SK-N-SH (cell line): ENCODE data around the gene FBXL5. TPM values are rescaled to one million over a fixed set of nuclear protein-coding genes. Genes with fewer than 3 reads are reported as not detected.

ENCODE experiments used
- CTCF ChIA-PET: fragments of 300-600, 350-600 bp; formaldehyde crosslinking; extraction: SDS; loops from one replicate; lab custom pipeline; 2021; lab: Yijun Ruan, JAX
- POLR2A ChIA-PET: fragments of 350-600 bp; sonication (Branson Sonifier 250); formaldehyde crosslinking; extraction: SDS; loops from one replicate; lab custom pipeline; 2020; ENCODE audit warnings: antibody characterized with exemption, inconsistent platforms; lab: Yijun Ruan, JAX
- DNase-seq: peaks from one replicate; pipeline ENCODE4 v3.0.0; 2012
- H2AFZ ChIP-seq: fragments of 200-600 bp; sonication (generic); 2 replicates; pipeline ENCODE4 v1.8.1; 2016; ENCODE audit warnings: antibody characterized with exemption, mild to moderate bottlenecking, low read depth
- H3F3A ChIP-seq: fragments of 200-600 bp; sonication (generic); replicated peaks from 2 replicates; pipeline ENCODE3; 2016; ENCODE audit warnings: antibody characterized with exemption, mild to moderate bottlenecking; ENCODE audit not compliant: insufficient read depth
- H3K27ac ChIP-seq, 2 experiments: fragments of 200-500 bp in 1 of 2; fragments of 200-600 bp in 1 of 2; sonication (Bioruptor generic) in 1 of 2; sonication (generic), shearing (Covaris generic) in 1 of 2; 2 replicates each; pipeline versions ENCODE4 v1.5.1 to v1.6.1; 2014 to 2016; ENCODE audit warnings: low read depth in 2 of 2, inconsistent platforms in 1 of 2, low read length in 1 of 2, mild to moderate bottlenecking in 1 of 2, mixed read lengths in 1 of 2
- H3K27me3 ChIP-seq: fragments of 200-600 bp; sonication (generic), shearing (Covaris generic); 2 replicates; pipeline ENCODE4 v1.6.1; 2016; ENCODE audit warnings: mixed run types; ENCODE audit not compliant: insufficient read depth
- H3K36me3 ChIP-seq, 2 experiments: fragments of 200-500 bp in 1 of 2; fragments of 200-600 bp in 1 of 2; sonication (Bioruptor generic) in 1 of 2; sonication (generic) in 1 of 2; replicated peaks in 1 of 2; 2 replicates each; pipeline versions ENCODE3 to v1.5.1; 2014 to 2016; ENCODE audit warnings: low read length in 1 of 2, mild to moderate bottlenecking in 1 of 2; ENCODE audit not compliant: insufficient read depth in 2 of 2, control insufficient read depth in 1 of 2
- H3K4me1 ChIP-seq, 2 experiments: fragments of 200-500 bp in 1 of 2; fragments of 200-600 bp in 1 of 2; sonication (Bioruptor generic) in 1 of 2; sonication (generic), shearing (Covaris generic) in 1 of 2; 2 replicates each; pipeline versions ENCODE4 v1.5.1 to v1.6.1; 2014 to 2016; ENCODE audit warnings: low read depth in 1 of 2, low read length in 1 of 2, mixed run types in 1 of 2; ENCODE audit not compliant: insufficient read depth in 2 of 2, control insufficient read depth in 1 of 2
- H3K4me2 ChIP-seq: fragments of 200-600 bp; sonication (generic), shearing (Covaris generic); 2 replicates; pipeline ENCODE4 v1.6.1; 2017; ENCODE audit warnings: mixed run types
- H3K4me3 ChIP-seq, 2 experiments: fragments of 200-500 bp in 1 of 2; fragments of 200-600 bp in 1 of 2; sonication (Bioruptor generic) in 1 of 2; sonication (generic), shearing (Covaris generic) in 1 of 2; 2 replicates each; pipeline versions ENCODE4 v1.5.1 to v1.8.1; 2014 to 2016; ENCODE audit warnings: low read depth in 2 of 2, inconsistent platforms in 1 of 2, low read length in 1 of 2, mild to moderate bottlenecking in 1 of 2, mixed read lengths in 1 of 2, moderate library complexity in 1 of 2
- H3K79me2 ChIP-seq: fragments of 200-600 bp; sonication (generic); 2 replicates; pipeline ENCODE4 v1.8.1; 2017; ENCODE audit warnings: mild to moderate bottlenecking; ENCODE audit not compliant: insufficient read depth
- H3K9ac ChIP-seq: fragments of 200-600 bp; sonication (generic); 2 replicates; pipeline ENCODE4 v1.6.1; 2017; ENCODE audit warnings: mixed run types
- H3K9me2 ChIP-seq: fragments of 200-600 bp; sonication (generic); 2 replicates; pipeline ENCODE4 v1.6.1; 2017; ENCODE audit warnings: mixed run types
- H3K9me3 ChIP-seq: fragments of 200-600 bp; sonication (generic); 2 replicates; pipeline ENCODE4 v1.6.1; 2017; ENCODE audit warnings: mixed run types, mild to moderate bottlenecking, moderate library complexity
- H4K20me1 ChIP-seq: fragments of 200-600 bp; sonication (generic); 2 replicates; pipeline ENCODE4 v1.6.1; 2017; ENCODE audit warnings: mild to moderate bottlenecking, mixed run types; ENCODE audit not compliant: insufficient read depth
- CHD2 ChIP-seq: fragments of 150-350 bp; IDR thresholded peaks from 2 replicates; pipeline ENCODE4 v1.6.1; 2018; ENCODE audit warnings: low read length; ENCODE audit not compliant: partially characterized antibody
- EZH2phosphoT487 ChIP-seq: fragments of 200-600 bp; sonication (generic); IDR thresholded peaks from 2 replicates; pipeline ENCODE4 v1.6.1; 2017; ENCODE audit warnings: low read depth, mixed run types, mild to moderate bottlenecking, antibody characterized with exemption, moderate library complexity, borderline replicate concordance
- FOXM1 ChIP-seq: IDR thresholded peaks from 2 replicates; pipeline ENCODE4 v1.4.0; 2012; ENCODE audit warnings: low read depth, mild to moderate bottlenecking
- GATA2 ChIP-seq: sonication (generic); formaldehyde crosslinking; IDR thresholded peaks from 2 replicates; pipeline ENCODE4 v1.5.0; 2020; ENCODE audit warnings: mild to moderate bottlenecking, missing genetic modification reagents
- MEF2A ChIP-seq: IDR thresholded peaks from 2 replicates; pipeline ENCODE4 v1.4.0; 2012; ENCODE audit warnings: low read depth, borderline replicate concordance
- MXI1 ChIP-seq: IDR thresholded peaks from 2 replicates; pipeline ENCODE4 v1.6.1; 2012; ENCODE audit warnings: mild to moderate bottlenecking, low read depth, low read length, improper control_type of control experiment
- NFIC ChIP-seq: IDR thresholded peaks from 2 replicates; pipeline ENCODE4 v1.4.0; 2012; ENCODE audit warnings: borderline replicate concordance
- POLR2AphosphoS5 ChIP-seq: IDR thresholded peaks from 2 replicates; pipeline ENCODE4 v1.6.1; 2012; ENCODE audit warnings: low read depth, low read length
- RAD21 ChIP-seq: IDR thresholded peaks from 2 replicates; pipeline ENCODE4 v1.6.1; 2012; ENCODE audit warnings: mild to moderate bottlenecking, low read length
- RCOR1 ChIP-seq: fragments of 150-350 bp; IDR thresholded peaks from 2 replicates; pipeline ENCODE4 v1.6.1; 2017; ENCODE audit warnings: antibody characterized with exemption, low read length
- RFX5 ChIP-seq: IDR thresholded peaks from 2 replicates; pipeline ENCODE4 v1.6.1; 2012; ENCODE audit warnings: mild to moderate bottlenecking, improper control_type of control experiment, low read length
- TAF1 ChIP-seq: IDR thresholded peaks from 2 replicates; pipeline ENCODE4 v1.6.1; 2012; ENCODE audit warnings: low read depth, mild to moderate bottlenecking, low read length, moderate library complexity, borderline replicate concordance
- TCF12 ChIP-seq: IDR thresholded peaks from 2 replicates; pipeline ENCODE4 v1.4.0; 2012
- TEAD4 ChIP-seq: IDR thresholded peaks from 2 replicates; pipeline ENCODE4 v1.4.0; 2012; ENCODE audit warnings: mild to moderate bottlenecking, borderline replicate concordance; ENCODE audit not compliant: insufficient read depth
- USF1 ChIP-seq: IDR thresholded peaks from 2 replicates; pipeline ENCODE4 v1.4.0; 2012; ENCODE audit warnings: low read depth, borderline replicate concordance
- YY1 ChIP-seq: IDR thresholded peaks from 2 replicates; pipeline ENCODE4 v1.4.0; 2012; ENCODE audit warnings: low read depth, mild to moderate bottlenecking
- ZBTB33 ChIP-seq: IDR thresholded peaks from 2 replicates; pipeline ENCODE4 v1.4.0; 2012; ENCODE audit warnings: low read depth, borderline replicate concordance
- WGBS: methylation state at CpG from one replicate; pipeline ENCODE4 v1.1.6; 2017; ENCODE audit warnings: low lambda C conversion rate; 5-methylcytosine and 5-hydroxymethylcytosine counted together
- polyA plus RNA-seq, 3 experiments: library from polyadenylated mRNA; depleted of rRNA; stranded (reverse); fragments of >200 nt; gene quantifications; 2 replicates each; pipeline ENCODE4 v1.2.3, GENCODE V29; 2012
- TF ChIP-seq, protein P1 (sequence below): IDR thresholded peaks from 2 replicates; pipeline ENCODE4 v1.4.0; 2012; ENCODE audit warnings: low read depth
- TF ChIP-seq, protein P2 (sequence below): IDR thresholded peaks from 2 replicates; pipeline ENCODE4; 2012
- TF ChIP-seq, protein P3 (sequence below): fragments of 200-600 bp; sonication (generic); IDR thresholded peaks from 2 replicates; pipeline ENCODE4 v1.6.1; 2017; ENCODE audit warnings: antibody characterized with exemption, mild to moderate bottlenecking, moderate library complexity

Gene FBXL5
- polyA plus RNA-seq, 1 of the 3 experiments (the other 2 are of a cell fraction) = 13.5 TPM

DNA sequence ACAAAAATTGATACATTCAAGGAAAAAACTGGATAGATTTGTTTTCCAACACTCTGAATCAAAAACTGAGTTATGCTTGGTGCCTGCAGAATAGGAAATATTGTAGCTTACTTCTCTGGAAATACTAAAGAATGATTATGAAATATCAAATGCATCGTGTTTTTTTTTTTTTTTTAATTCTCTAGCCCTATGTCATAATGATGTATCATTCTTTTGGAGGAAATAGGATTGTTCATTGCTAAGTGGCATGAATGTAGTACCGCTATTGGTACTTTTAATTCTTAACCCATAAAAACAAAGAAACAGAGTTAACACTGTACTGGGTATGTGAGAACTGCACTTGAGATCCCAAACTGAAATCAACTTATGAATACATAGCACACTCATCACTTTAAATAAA is 18.9 kb upstream of the FBXL5 start:
- no peak overlapping the region for H3K27ac ChIP-seq
- no peaks in the 10 kb centered on the region for H3K9me2 ChIP-seq
- DNase-seq = no peak
- TF ChIP-seq MEF2A (no peak), RCOR1 (no peak), TEAD4 (no peak), TAF1 (no peak), TCF12 (no peak), ZBTB33 (no peak), RAD21 (no peak), NFIC (no peak), CHD2 (no peak)
- no peaks in the 10 kb centered on the region; the same call in 1 of the 2 replicates for H4K20me1 ChIP-seq
- H3K9me3 ChIP-seq = no peaks in the 10 kb centered on the region
- peaks cover 0 to 10% of the 10 kb centered on the region in 2 experiments for H3K36me3 ChIP-seq
- CTCF ChIA-PET = interaction anchor here (1.2 kb wide), 1 partner anchor 11 kb away, joined by 3 read pairs; no protein-coding TSS in a partner anchor
- no peak overlapping the region for H2AFZ ChIP-seq
- H3K4me3 ChIP-seq = no peak overlapping the region
- H3K4me1 ChIP-seq = peaks cover 7 to 17% of the 10 kb centered on the region in 2 experiments
- H3K27me3 ChIP-seq = no peaks in the 10 kb centered on the region
- H3K79me2 ChIP-seq = peaks cover 98% of the 10 kb centered on the region
- no peak overlapping the region for H3K9ac ChIP-seq
- POLR2A ChIA-PET = no interaction called here
- no peak overlapping the region for H3K4me2 ChIP-seq
- peaks cover 10% of the 10 kb centered on the region for H3F3A ChIP-seq
- 92% methylated on average over 2 of the region's 2 CpGs for WGBS

- no peaks in the 10 kb centered on the region for H3K9me2 ChIP-seq
- no peaks in the 10 kb centered on the region for H3K27me3 ChIP-seq
- H3K9me3 ChIP-seq = no peaks in the 10 kb centered on the region
- no peak for DNase-seq
- H3K4me2 ChIP-seq = no peak overlapping the region
- H3K9ac ChIP-seq = no peak overlapping the region
- no peak overlapping the region for H3K4me3 ChIP-seq
- no peaks in the 10 kb centered on the region; the same call in 1 of the 2 replicates for H4K20me1 ChIP-seq
- H3K27ac ChIP-seq = no peak overlapping the region
- H3K79me2 ChIP-seq = peaks cover 98% of the 10 kb centered on the region
- 100% methylated on average over 1 of the region's 1 CpG for WGBS
- peaks cover 10% of the 10 kb centered on the region for H3F3A ChIP-seq
- ChIA-PET CTCF (interaction anchor here (1.2 kb wide), 1 partner anchor 10 kb away, joined by 3 read pairs; no protein-coding TSS in a partner anchor), POLR2A (interaction anchor here (0.8 kb wide), 1 partner anchor 194 kb away, joined by 3 read pairs; no protein-coding TSS in a partner anchor)
- H3K36me3 ChIP-seq = peaks cover 0 to 10% of the 10 kb centered on the region in 2 experiments
- no peak overlapping the region for H2AFZ ChIP-seq
- TF ChIP-seq MEF2A = no peak
- TF ChIP-seq, protein P1, sequence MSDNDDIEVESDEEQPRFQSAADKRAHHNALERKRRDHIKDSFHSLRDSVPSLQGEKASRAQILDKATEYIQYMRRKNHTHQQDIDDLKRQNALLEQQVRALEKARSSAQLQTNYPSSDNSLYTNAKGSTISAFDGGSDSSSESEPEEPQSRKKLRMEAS = no peak
- no peak for TF ChIP-seq USF1
- TF ChIP-seq ZBTB33 = no peak
- TF ChIP-seq GATA2 (CRISPR knock-in tag) = no peak
- no peak for TF ChIP-seq FOXM1
- TF ChIP-seq MXI1 = no peak
- TF ChIP-seq, protein P2, sequence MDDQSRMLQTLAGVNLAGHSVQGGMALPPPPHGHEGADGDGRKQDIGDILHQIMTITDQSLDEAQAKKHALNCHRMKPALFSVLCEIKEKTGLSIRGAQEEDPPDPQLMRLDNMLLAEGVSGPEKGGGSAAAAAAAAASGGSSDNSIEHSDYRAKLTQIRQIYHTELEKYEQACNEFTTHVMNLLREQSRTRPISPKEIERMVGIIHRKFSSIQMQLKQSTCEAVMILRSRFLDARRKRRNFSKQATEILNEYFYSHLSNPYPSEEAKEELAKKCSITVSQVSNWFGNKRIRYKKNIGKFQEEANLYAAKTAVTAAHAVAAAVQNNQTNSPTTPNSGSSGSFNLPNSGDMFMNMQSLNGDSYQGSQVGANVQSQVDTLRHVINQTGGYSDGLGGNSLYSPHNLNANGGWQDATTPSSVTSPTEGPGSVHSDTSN = no peak
- TF ChIP-seq YY1 = no peak
- TF ChIP-seq RAD21 = no peak
- TF ChIP-seq RFX5 = no peak
- no peak for TF ChIP-seq CHD2
- TF ChIP-seq EZH2phosphoT487 = no peak
- TF ChIP-seq TCF12 = no peak
- TF ChIP-seq, protein P3, sequence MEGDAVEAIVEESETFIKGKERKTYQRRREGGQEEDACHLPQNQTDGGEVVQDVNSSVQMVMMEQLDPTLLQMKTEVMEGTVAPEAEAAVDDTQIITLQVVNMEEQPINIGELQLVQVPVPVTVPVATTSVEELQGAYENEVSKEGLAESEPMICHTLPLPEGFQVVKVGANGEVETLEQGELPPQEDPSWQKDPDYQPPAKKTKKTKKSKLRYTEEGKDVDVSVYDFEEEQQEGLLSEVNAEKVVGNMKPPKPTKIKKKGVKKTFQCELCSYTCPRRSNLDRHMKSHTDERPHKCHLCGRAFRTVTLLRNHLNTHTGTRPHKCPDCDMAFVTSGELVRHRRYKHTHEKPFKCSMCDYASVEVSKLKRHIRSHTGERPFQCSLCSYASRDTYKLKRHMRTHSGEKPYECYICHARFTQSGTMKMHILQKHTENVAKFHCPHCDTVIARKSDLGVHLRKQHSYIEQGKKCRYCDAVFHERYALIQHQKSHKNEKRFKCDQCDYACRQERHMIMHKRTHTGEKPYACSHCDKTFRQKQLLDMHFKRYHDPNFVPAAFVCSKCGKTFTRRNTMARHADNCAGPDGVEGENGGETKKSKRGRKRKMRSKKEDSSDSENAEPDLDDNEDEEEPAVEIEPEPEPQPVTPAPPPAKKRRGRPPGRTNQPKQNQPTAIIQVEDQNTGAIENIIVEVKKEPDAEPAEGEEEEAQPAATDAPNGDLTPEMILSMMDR = no peak
- no peak for TF ChIP-seq POLR2AphosphoS5
- H3K4me1 ChIP-seq = peaks cover 5 to 23% of the 10 kb centered on the region in 2 experiments
Observed at GRCh38 chr4:15673337-15673736, 18.2 kb upstream of the FBXL5 start.
